OCI-LY1 (cell line): ENCODE data around the gene TCEAL7.

Source experiments
- EZH2 ChIP-seq: fragments of 200-600 bp; sonication (generic), shearing (Covaris generic); IDR thresholded peaks from 2 replicates; pipeline ENCODE4 v1.8.0; 2017; ENCODE audit warnings: borderline replicate concordance, mixed run types, mild to moderate bottlenecking, antibody characterized with exemption, low read length, moderate library complexity, mixed read lengths
- TF ChIP-seq, protein P1 (sequence below): fragments of 200-600 bp; sonication (generic), shearing (Covaris generic); IDR thresholded peaks from 2 replicates; pipeline ENCODE4 v1.5.1; 2017; ENCODE audit warnings: mild to moderate bottlenecking, antibody characterized with exemption, low read length, moderate library complexity, mixed read lengths

DNA sequence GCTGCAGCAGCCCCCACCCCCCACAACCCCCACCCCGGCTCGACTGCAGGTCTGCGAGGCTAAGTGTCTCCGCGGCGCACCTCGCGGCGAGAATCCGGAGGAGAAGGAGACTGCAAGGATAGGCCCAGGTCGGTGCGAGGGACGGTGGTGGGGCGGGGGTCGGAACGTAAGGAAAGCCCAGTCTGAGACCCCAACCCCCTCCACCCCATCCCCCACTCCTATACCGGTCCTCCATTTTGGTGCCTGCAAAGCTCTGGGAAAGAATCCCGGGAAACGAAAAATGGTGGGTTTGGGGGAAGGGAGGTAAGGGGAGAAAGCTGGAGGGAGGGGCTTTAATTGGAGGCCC, 46.9 kb downstream of the TCEAL7 start:
- no peak for TF ChIP-seq EZH2
- TF ChIP-seq, protein P1, sequence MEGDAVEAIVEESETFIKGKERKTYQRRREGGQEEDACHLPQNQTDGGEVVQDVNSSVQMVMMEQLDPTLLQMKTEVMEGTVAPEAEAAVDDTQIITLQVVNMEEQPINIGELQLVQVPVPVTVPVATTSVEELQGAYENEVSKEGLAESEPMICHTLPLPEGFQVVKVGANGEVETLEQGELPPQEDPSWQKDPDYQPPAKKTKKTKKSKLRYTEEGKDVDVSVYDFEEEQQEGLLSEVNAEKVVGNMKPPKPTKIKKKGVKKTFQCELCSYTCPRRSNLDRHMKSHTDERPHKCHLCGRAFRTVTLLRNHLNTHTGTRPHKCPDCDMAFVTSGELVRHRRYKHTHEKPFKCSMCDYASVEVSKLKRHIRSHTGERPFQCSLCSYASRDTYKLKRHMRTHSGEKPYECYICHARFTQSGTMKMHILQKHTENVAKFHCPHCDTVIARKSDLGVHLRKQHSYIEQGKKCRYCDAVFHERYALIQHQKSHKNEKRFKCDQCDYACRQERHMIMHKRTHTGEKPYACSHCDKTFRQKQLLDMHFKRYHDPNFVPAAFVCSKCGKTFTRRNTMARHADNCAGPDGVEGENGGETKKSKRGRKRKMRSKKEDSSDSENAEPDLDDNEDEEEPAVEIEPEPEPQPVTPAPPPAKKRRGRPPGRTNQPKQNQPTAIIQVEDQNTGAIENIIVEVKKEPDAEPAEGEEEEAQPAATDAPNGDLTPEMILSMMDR = no peak
